Measurements from ENCODE around the gene PTGR3. TPM values are rescaled to one million over a fixed set of nuclear protein-coding genes. Genes with fewer than 3 reads are reported as not detected.

PTGR3 gene
- total RNA-seq, 1 experiment from 2014 or later = 1.6 TPM

DNA sequence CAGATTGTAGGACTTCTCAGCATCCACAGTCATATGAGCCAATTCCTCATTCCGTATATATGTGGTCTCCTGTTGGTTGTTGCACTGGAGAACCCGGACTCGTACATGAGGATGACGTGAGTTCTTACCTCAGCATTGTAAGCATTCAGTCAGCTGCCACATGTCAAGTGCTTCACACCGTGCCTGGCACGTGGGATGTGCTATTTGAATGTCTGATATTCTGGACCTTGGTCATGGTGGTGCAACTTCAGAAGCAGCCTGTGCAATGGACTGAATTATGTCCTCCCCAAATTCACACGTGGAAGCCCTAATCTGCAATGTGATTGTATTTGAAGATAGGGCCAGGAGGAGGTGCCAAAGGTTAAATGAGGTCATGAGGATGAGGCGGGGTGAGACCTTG lies 32.1 kb downstream of the PTGR3 start:
- Histone ChIP-seq H2BK20ac (ENCODE audit: low read depth, low read length, poor library complexity, severe bottlenecking) (no peak overlapping the region), H3K9me3 (ENCODE audit: control insufficient read depth, low read depth, low read length) (no peaks in the 10 kb centered on the region), H2BK120ac (ENCODE audit: low read depth, low read length, poor library complexity, severe bottlenecking) (no peak overlapping the region), H2AK5ac (ENCODE audit: insufficient read length, low read length) (no peak overlapping the region), H3K18ac (ENCODE audit: insufficient read length, low read depth, low read length) (no peak overlapping the region), H4K5ac (ENCODE audit: insufficient read length, low read depth, low read length) (no peak overlapping the region), H3K79me1 (ENCODE audit: insufficient read depth, low read depth, low read length, poor library complexity, severe bottlenecking) (no peaks in the 10 kb centered on the region), H3T11ph (ENCODE audit: low read length) (no peak overlapping the region), H2BK5ac (ENCODE audit: insufficient read length, low read length) (no peak overlapping the region), H2BK15ac (ENCODE audit: low read depth, low read length) (no peak overlapping the region), H3K23me2 (ENCODE audit: insufficient read length, low read depth, low read length, poor library complexity, severe bottlenecking) (no peaks in the 10 kb centered on the region), H2AFZ (ENCODE audit: low read length) (no peak overlapping the region), H4K20me1 (ENCODE audit: control insufficient read depth, insufficient read depth, insufficient read length) (no peaks in the 10 kb centered on the region), H3K14ac (ENCODE audit: insufficient read depth, low read length) (no peak overlapping the region), H3K79me2 (ENCODE audit: insufficient read depth, low read length) (no peaks in the 10 kb centered on the region), H3K4me1 (ENCODE audit: insufficient read depth, low read length) (no peaks in the 10 kb centered on the region), H3K4me2 (ENCODE audit: insufficient read depth, insufficient read length, low read length) (no peak overlapping the region), H3K27ac (ENCODE audit: insufficient read length, low read depth, low read length) (no peak overlapping the region), H3K56ac (ENCODE audit: insufficient read length, low read depth, low read length) (no peak overlapping the region), H3K27me3 (ENCODE audit: insufficient read depth, low read length) (no peaks in the 10 kb centered on the region), H4K91ac (ENCODE audit: insufficient read length, low read depth, low read length) (no peak overlapping the region), H3K23ac (ENCODE audit: insufficient read length, low read depth, low read length) (no peak overlapping the region), H3K9ac (ENCODE audit: extremely low read depth, insufficient read length, low read length) (no peak overlapping the region), H3K4ac (ENCODE audit: low read depth, low read length) (no peak overlapping the region), H2BK12ac (ENCODE audit: insufficient read length, low read depth, low read length) (no peak overlapping the region), H4K8ac (replicated peaks; ENCODE audit: insufficient read length, low read depth, low read length) (no peak overlapping the region)
- no peaks in the 10 kb centered on the region; the same call in 1 of the 2 replicates for H3K27me3 Mint-ChIP-seq (ENCODE audit: low read depth)
- H3K9me3 Mint-ChIP-seq = no peaks in the 10 kb centered on the region; a peak in 1 of 5 replicates
- WGBS (ENCODE audit: extremely low coverage, insufficient read length, low lambda C conversion rate) = no CpG with 5 or more reads among the region's 8 CpGs
- no peak overlapping the region for H3K27ac Mint-ChIP-seq
- DNase-seq = no peak
- peaks cover 10 to 13% of the 10 kb centered on the region in 2 experiments for H3K4me1 Mint-ChIP-seq
- H3K36me3 Mint-ChIP-seq (ENCODE audit: insufficient read depth in 1 of 3, low read depth in 3 of 3) = no peaks in the 10 kb centered on the region
- H3K4me3 Mint-ChIP-seq = no peak overlapping the region
- TF ChIP-seq, protein P1, sequence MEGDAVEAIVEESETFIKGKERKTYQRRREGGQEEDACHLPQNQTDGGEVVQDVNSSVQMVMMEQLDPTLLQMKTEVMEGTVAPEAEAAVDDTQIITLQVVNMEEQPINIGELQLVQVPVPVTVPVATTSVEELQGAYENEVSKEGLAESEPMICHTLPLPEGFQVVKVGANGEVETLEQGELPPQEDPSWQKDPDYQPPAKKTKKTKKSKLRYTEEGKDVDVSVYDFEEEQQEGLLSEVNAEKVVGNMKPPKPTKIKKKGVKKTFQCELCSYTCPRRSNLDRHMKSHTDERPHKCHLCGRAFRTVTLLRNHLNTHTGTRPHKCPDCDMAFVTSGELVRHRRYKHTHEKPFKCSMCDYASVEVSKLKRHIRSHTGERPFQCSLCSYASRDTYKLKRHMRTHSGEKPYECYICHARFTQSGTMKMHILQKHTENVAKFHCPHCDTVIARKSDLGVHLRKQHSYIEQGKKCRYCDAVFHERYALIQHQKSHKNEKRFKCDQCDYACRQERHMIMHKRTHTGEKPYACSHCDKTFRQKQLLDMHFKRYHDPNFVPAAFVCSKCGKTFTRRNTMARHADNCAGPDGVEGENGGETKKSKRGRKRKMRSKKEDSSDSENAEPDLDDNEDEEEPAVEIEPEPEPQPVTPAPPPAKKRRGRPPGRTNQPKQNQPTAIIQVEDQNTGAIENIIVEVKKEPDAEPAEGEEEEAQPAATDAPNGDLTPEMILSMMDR (conservative IDR thresholded peaks at IDR 0.05) = no peak
